ENCODE measurements around the gene CFAP54.

CFAP54 gene

GRCh38 chr12:96890331-96890730 is 401.0 kb downstream of the CFAP54 start:
- no peak for DNase-seq

GRCh38 chr12:96892104-96892503 is 402.7 kb downstream of the CFAP54 start:
- DNase-seq: no peak

DNA sequence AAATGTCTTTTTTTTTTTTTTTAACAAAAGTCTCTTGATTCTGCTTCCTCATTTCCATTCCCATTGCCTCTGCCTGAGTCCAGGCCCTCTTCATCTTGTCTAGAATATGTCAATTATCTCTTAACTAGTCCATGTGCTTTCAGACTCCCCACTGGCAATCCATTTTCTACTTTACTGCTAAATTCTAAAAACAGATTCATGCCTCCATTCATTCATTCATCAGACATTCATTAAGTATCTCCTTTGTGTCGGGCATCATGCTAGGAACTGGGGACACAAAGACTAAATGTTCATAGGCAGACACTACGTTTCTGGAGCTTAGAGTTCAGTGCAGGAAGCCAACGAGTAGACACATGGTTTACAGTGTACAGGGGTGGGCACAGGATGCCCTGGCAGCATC is 408.0 kb downstream of the CFAP54 start:
- no peak for DNase-seq

DNA sequence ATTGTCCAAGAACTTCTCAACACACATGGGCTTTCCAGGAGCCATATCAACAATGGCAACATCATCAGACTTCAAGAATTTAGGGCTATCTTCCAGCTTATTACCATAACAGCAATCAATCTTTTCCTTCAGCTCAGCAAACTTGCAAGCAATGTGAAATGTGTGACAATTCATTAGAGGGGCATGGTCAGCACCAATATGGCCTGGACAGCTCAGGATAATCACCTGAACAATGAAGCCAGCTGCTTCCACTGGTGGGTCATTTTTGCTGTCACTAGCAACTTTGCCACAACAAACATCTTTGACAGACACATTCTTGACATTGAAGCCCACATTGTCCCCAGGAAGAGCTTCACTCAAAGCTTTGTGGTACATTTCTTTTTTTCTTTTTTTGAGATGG is 411.8 kb downstream of the CFAP54 start:
- DNase-seq: no peak

DNA sequence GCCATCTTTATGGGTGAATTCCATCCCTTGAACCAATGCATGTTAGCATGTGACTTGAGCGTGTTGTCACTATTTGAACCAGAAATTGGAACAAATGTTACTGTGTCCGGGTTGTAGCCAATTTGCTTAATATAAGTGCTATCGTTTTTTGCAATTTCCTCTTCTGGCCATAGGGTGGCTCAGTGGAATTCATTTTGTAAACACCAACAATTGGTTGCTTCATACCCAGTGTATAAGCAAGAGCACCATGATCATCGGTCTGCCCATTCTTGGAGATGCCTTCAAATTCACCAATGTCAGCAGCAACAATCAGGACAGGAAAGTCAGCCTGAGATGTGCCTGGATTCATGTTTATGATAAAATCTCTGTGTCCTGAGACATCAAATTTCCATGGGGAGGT is 412.7 kb downstream of the CFAP54 start:
- no peak for DNase-seq

- peak in 2 of 14 donors; percentile 20 to 38 for DNase-seq
Observed at GRCh38 chr12:96906498-96906848, 417.1 kb downstream of the CFAP54 start.

GRCh38 chr12:96906849-96907670 is 417.7 kb downstream of the CFAP54 start, which contains the start of gene NEDD1:
TSS of gene NEDD1 (plus strand) at chr12:96907257. CDS start at chr12:96909760, 2,503 bp downstream.
- DNase-seq: peak; percentile 3 to 84 (median 58)

- peak in 5 of 14 donors; percentile 9 to 50 (median 22) for DNase-seq
Observed at GRCh38 chr12:96907671-96908422, 418.5 kb downstream of the CFAP54 start.

DNA sequence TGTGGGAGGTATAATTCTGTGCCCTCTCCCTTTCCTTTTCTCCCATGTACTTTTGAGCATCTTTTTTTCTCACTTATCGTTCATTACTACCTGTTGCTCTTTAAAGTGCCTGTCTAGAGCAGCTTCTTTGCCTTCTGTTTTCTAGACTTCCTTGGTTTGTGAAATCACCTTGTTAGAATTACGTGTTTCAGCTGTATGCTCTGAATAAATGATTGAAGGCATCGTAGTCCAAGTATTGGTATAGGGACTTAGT is 419.0 kb downstream of the CFAP54 start:
- no peak for DNase-seq

GRCh38 chr12:96912261-96912660 is 422.9 kb downstream of the CFAP54 start:
- no peak for DNase-seq

DNA sequence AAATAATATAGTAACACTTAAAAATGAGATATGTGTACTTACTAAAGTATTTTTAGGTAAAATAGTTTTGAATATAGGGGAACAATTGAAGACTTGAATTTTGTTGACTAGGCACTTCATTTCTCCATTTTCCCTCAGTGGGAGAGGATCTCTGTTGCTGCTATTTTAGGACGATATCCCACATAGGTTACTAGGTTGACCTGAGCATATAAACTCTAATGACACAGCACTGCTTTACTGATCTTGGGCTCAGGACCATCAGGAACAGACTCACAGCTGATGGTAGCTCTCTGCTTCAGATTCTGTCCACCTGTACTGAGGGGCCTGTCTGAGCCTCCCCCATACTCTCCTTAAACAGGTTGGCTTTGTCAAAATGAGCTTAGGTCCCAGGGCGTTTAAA is 423.6 kb downstream of the CFAP54 start:
- DNase-seq: no peak

- no peak for DNase-seq
Observed at GRCh38 chr12:96919510-96920210, 430.3 kb downstream of the CFAP54 start.

All from C1 segment of cervical spinal cord (tissue), 14 donors.